CD4-positive, alpha-beta T cell (primary cell): ENCODE data around the gene NSD2. TPM values are rescaled to one million over a fixed set of nuclear protein-coding genes. Genes with fewer than 3 reads are reported as not detected.

Source experiments
- ATAC-seq: fragments of 200-7000 bp; cut with Tn5 transposase; one replicate; pipeline ENCODE4 v1.10.0; 2022; ENCODE audit warnings: mild to moderate bottlenecking; ENCODE audit not compliant: poor library complexity
- CTCF ChIA-PET: fragments of 350-600 bp; sonication (Branson Sonifier 250); formaldehyde crosslinking; loops from one replicate; lab custom pipeline; 2021; ENCODE audit warnings: antibody characterized with exemption, inconsistent platforms; lab: Charles Lee
- POLR2A ChIA-PET: fragments of 350-600 bp; sonication (Branson Sonifier 250); formaldehyde crosslinking; loops from one replicate; lab custom pipeline; 2021; ENCODE audit warnings: antibody characterized with exemption, inconsistent platforms; lab: Charles Lee
- DNase-seq, 14 experiments: peaks; one replicate each; pipeline ENCODE4 v3.0.0-alpha.2; 2013 to 2020; ENCODE audit warnings: mixed read lengths in 2 of 14
- H3K27ac ChIP-seq, 2 donors: one replicate each; pipeline versions ENCODE4 v1.5.1 to v1.7.0; 2013; ENCODE audit warnings: low read length in 2 of 2, low read depth in 1 of 2, mild to moderate bottlenecking in 1 of 2
- H3K27me3 ChIP-seq, 2 experiments: 1 replicate in 1 of 2; 2 replicates in 1 of 2; pipeline versions ENCODE4 v1.6.1 to v1.7.0; 2013; ENCODE audit warnings: low read length in 2 of 2, control low read depth in 1 of 2, mild to moderate bottlenecking in 1 of 2, moderate library complexity in 1 of 2; ENCODE audit not compliant: insufficient read depth in 2 of 2, control insufficient read depth in 1 of 2
- H3K36me3 ChIP-seq: one replicate; pipeline ENCODE4 v1.6.1; 2013; ENCODE audit warnings: low read length, control low read depth; ENCODE audit not compliant: insufficient read depth
- H3K4me1 ChIP-seq: one replicate; pipeline ENCODE4 v1.6.1; 2013; ENCODE audit warnings: low read length, control low read depth; ENCODE audit not compliant: insufficient read depth
- H3K4me3 ChIP-seq: one replicate; pipeline ENCODE4 v1.5.1; 2013; ENCODE audit warnings: mild to moderate bottlenecking, low read length, moderate library complexity
- H3K9me3 ChIP-seq, 2 experiments: 1 replicate in 1 of 2; 2 replicates in 1 of 2; pipeline versions ENCODE4 v1.6.1 to v1.7.0; 2013; ENCODE audit warnings: low read length in 2 of 2, mild to moderate bottlenecking in 2 of 2, control low read depth in 1 of 2, moderate library complexity in 1 of 2; ENCODE audit not compliant: control insufficient read depth in 1 of 2, insufficient read depth in 1 of 2
- H3K27ac Mint-ChIP-seq: one replicate; pipeline ENCODE4 v1.8.0; 2020; ENCODE audit warnings: mixed read lengths
- H3K27me3 Mint-ChIP-seq: one replicate; pipeline ENCODE4 v1.8.0; 2021; ENCODE audit warnings: mixed read lengths
- H3K36me3 Mint-ChIP-seq: one replicate; pipeline ENCODE4 v1.8.0; 2021; ENCODE audit warnings: low read depth, mixed read lengths
- H3K4me1 Mint-ChIP-seq: one replicate; pipeline ENCODE4 v1.8.0; 2021; ENCODE audit warnings: low read depth, mixed read lengths
- H3K4me3 Mint-ChIP-seq: one replicate; pipeline ENCODE4 v1.8.0; 2020; ENCODE audit warnings: mild to moderate bottlenecking, mixed read lengths
- H3K9me3 Mint-ChIP-seq: one replicate; pipeline ENCODE4 v1.8.0; 2020; ENCODE audit warnings: mixed read lengths
- CTCF ChIP-seq: fragments of 200-600 bp; IDR thresholded peaks from one replicate; pipeline ENCODE4 v1.8.0; 2022; ENCODE audit warnings: antibody characterized with exemption, mild to moderate bottlenecking
- intact Hi-C, 2 experiments: fragments of 100-400 bp; cut with DNase I in 1 of 2; cut with micrococcal nuclease in 1 of 2; formaldehyde crosslinking; loops; one replicate each; pipeline versions ENCODE4 v1.15.1 to v1.9.0; 2023 to 2025; cut with DNase I, micrococcal nuclease
- total RNA-seq, 174 experiments: library from RNA in 2 of 174; stranded (reverse) in 2 of 174; gene quantifications; one replicate each; pipeline ENCODE4 v1.2.3 and lab custom pipeline; 2021 to 2026

The NSD2 gene
- total RNA-seq, 2 experiments from 2014 or later: 42.4 to 45.8 TPM

- H3K36me3 Mint-ChIP-seq: peaks cover 34% of the 10 kb centered on the region
- H3K9me3 ChIP-seq: no peaks in the 10 kb centered on the region
- H3K36me3 ChIP-seq: peaks cover 26% of the 10 kb centered on the region
- H3K27ac Mint-ChIP-seq: no peak overlapping the region
- H3K27me3 ChIP-seq: no peaks in the 10 kb centered on the region
- intact Hi-C loops: no loop called here
- H3K4me3 Mint-ChIP-seq: no peak overlapping the region
- ChIA-PET CTCF (no interaction called here), POLR2A (no interaction called here)
- H3K4me1 Mint-ChIP-seq: no peaks in the 10 kb centered on the region
- ATAC-seq (no peak), DNase-seq (no peak)
- no peaks in the 10 kb centered on the region for H3K4me1 ChIP-seq
- H3K27ac ChIP-seq: no peak overlapping the region
- no peak for TF ChIP-seq CTCF
- H3K27me3 Mint-ChIP-seq: no peaks in the 10 kb centered on the region
- no peak overlapping the region for H3K4me3 ChIP-seq
- H3K9me3 Mint-ChIP-seq: no peaks in the 10 kb centered on the region
These were observed 77.0 kb downstream of the NSD2 start for GRCh38 chr4:1948232-1948631.

- Histone ChIP-seq H3K27ac (no peak overlapping the region), H3K36me3 (peaks cover 26% of the 10 kb centered on the region), H3K9me3 (no peaks in the 10 kb centered on the region), H3K27me3 (no peaks in the 10 kb centered on the region), H3K4me1 (no peaks in the 10 kb centered on the region), H3K4me3 (no peak overlapping the region)
- CTCF ChIA-PET: no interaction called here
- no peaks in the 10 kb centered on the region for H3K4me1 Mint-ChIP-seq
- H3K4me3 Mint-ChIP-seq: no peak overlapping the region
- no peak overlapping the region for H3K27ac Mint-ChIP-seq
- POLR2A ChIA-PET: no interaction called here
- no peaks in the 10 kb centered on the region for H3K9me3 Mint-ChIP-seq
- TF ChIP-seq CTCF: no peak
- H3K27me3 Mint-ChIP-seq: no peaks in the 10 kb centered on the region
- intact Hi-C loops: no loop called here
- peak in 1 of 14 experiments; percentile 29 for DNase-seq
- ATAC-seq: no peak
- peaks cover 28% of the 10 kb centered on the region for H3K36me3 Mint-ChIP-seq
These were observed 77.8 kb downstream of the NSD2 start for GRCh38 chr4:1948892-1949436.

GRCh38 chr4:1950369-1950768 is 79.2 kb downstream of the NSD2 start:
- no peak overlapping the region for H3K4me3 Mint-ChIP-seq
- intact Hi-C loops: no loop called here
- no peaks in the 10 kb centered on the region for H3K9me3 Mint-ChIP-seq
- no peaks in the 10 kb centered on the region for H3K4me1 Mint-ChIP-seq
- H3K9me3 ChIP-seq: no peaks in the 10 kb centered on the region
- ATAC-seq (no peak), DNase-seq (no peak)
- H3K27me3 ChIP-seq: no peaks in the 10 kb centered on the region
- no peak overlapping the region for H3K27ac ChIP-seq
- H3K36me3 ChIP-seq: peaks cover 36% of the 10 kb centered on the region
- H3K4me1 ChIP-seq: no peaks in the 10 kb centered on the region
- no peaks in the 10 kb centered on the region for H3K27me3 Mint-ChIP-seq
- H3K36me3 Mint-ChIP-seq: peaks cover 30% of the 10 kb centered on the region
- TF ChIP-seq CTCF: no peak
- POLR2A ChIA-PET: no interaction called here
- H3K27ac Mint-ChIP-seq: no peak overlapping the region
- H3K4me3 ChIP-seq: no peak overlapping the region
- CTCF ChIA-PET: no interaction called here
